ENCODE data around the gene IRF4.

Gene IRF4

GRCh38 chr6:353642-354614, 37.6 kb upstream of the IRF4 start:
- DNase-seq (ENCODE audit: low spot score) = no peak

DNA sequence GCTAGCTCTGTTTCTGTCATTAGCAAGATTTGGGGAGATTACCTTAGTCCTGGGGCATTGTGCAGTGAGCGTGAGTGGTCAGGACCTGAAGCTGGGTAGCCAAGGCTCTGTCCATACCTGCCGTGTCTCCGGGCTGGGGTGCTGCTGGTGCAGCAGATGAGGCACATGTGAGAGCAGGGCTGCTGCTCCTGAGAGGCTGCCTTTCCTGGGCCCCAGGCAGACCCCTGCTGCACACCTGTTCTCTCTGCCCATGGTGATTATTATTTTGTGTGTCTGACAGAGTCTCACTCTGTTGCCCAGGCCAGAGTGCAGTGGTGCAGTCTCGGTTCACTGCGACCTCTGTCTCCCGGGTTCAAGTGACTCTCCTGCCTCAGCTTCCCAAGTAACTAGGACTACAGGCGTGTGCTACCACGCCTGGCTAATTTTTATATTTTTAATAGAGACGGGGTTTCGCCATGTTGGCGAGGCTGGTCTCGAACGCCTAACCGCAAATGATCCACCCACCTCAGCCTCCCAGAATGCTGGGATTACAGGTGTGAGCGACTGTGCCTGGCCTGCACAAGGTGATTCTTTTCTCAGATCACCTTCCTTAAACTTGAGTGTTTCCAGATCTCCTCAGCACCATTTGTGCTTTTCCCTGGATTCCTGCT, 36.8 kb upstream of the IRF4 start:
- DNase-seq (ENCODE audit: low spot score) = no peak

- DNase-seq (ENCODE audit: low spot score) = no peak
Measured at GRCh38 chr6:355373-356208, 36.0 kb upstream of the IRF4 start.

GRCh38 chr6:356828-357251, 34.7 kb upstream of the IRF4 start:
- DNase-seq (ENCODE audit: low spot score) = no peak

- no peak for DNase-seq (ENCODE audit: low spot score)
Measured at GRCh38 chr6:357261-357790, 34.2 kb upstream of the IRF4 start.

DNA sequence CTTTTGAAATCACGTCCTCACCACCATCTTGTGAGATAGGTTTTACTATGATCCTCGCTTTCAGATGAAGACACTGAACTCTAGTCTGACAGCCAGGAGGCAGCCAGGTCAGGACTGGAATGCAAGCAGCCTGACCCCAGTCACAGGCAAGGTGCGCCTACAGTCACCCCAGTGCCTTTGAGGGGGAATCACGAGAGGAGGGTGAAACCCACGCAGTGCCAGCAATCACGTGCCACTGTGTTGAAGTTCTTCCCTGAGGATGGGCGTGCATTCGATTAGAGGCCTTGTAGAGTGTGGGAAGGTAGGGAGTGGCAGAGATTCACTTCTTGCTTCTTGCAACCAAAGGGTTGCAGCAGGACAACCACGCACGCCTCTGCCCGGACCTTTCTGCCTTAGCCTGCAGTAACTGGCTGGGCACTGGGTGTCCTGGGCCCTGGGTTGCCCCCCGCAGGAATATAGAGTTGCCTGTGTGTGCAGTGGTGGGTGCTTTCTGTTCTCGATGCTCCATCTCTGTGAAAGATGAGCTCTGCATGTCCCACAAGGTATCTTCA, 33.7 kb upstream of the IRF4 start:
- DNase-seq (ENCODE audit: low spot score) = no peak

DNA sequence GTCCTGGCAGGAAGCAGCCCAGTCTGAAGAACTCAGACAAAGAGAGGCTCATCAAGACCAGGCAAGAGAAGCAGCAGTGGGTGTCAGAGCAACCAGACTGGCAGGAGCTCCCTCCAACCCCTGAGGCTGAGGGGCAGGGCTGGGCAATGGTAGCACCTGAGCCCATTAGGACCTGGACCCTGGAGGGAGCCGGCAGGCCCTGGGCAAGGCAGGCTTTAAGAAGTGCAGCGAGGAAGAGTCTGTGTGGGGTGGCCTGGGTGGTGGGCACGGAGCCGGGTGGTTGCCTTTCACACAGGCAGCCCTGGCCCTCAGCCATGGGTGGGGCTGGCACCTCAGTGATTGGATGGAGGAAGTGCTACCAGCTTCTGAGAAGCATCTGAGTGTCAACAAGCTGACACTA, 33.1 kb upstream of the IRF4 start:
- no peak for DNase-seq (ENCODE audit: low spot score)

DNA sequence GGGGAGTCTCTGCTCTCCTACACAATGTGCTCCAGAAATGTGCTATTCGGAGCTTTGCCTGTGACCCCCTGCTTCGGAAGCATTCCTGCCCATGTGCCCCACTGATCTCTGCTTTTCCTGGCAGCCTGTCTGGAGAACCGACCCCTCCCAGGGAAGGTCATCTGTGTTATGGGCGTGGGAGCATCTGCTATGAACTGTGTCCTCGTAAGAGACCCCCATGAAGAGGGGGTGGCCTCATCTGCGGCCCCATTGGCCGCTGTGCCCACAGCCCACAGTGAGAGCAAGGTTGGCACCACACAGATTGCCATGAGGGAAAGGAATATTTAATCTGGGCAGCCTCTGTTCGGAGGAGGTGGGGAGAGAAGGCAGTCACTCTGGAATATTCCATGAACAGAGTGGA, 32.7 kb upstream of the IRF4 start:
- DNase-seq (ENCODE audit: low spot score) = no peak

- DNase-seq (ENCODE audit: low spot score) = no peak
Measured at GRCh38 chr6:359261-360035, 32.1 kb upstream of the IRF4 start.

GRCh38 chr6:360349-360748, 31.2 kb upstream of the IRF4 start:
- no peak for DNase-seq (ENCODE audit: low spot score)

GRCh38 chr6:360764-361373, 30.7 kb upstream of the IRF4 start:
- DNase-seq (ENCODE audit: low spot score) = no peak

DNA sequence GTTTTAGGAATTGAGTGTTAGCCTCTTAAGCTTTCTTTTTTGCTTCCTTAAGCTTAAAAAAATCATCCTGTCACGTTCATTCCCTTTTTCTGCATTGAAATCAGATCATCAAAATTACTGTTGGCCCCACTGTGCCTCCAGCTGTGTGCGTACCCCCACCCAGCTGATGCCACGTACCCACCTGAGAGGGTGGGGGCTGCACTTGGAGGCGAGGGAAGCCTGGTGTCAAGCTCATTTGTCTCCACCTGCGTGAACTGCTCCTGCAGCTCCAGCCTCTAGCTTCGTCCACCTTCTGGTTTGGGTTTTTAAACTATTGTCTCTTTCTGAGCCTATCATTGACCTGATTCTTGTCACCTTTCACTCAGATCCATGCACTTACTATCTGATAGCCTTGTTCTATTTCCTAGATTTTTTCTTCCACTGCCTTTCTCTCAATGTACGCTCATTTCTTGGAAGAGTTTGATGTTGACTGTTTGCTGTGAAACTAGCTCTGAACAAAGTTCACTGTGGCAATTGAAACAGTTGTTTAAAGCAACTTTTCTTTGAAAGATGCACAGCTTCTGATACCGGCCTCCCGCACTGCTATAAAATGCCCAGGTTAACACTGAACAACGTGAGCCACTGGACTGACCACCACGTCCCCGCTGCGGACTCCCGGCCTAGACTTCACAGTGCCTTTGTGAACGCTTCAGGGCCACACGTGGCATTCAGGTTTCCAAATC, 30.0 kb upstream of the IRF4 start:
- DNase-seq (ENCODE audit: low spot score) = no peak

DNA sequence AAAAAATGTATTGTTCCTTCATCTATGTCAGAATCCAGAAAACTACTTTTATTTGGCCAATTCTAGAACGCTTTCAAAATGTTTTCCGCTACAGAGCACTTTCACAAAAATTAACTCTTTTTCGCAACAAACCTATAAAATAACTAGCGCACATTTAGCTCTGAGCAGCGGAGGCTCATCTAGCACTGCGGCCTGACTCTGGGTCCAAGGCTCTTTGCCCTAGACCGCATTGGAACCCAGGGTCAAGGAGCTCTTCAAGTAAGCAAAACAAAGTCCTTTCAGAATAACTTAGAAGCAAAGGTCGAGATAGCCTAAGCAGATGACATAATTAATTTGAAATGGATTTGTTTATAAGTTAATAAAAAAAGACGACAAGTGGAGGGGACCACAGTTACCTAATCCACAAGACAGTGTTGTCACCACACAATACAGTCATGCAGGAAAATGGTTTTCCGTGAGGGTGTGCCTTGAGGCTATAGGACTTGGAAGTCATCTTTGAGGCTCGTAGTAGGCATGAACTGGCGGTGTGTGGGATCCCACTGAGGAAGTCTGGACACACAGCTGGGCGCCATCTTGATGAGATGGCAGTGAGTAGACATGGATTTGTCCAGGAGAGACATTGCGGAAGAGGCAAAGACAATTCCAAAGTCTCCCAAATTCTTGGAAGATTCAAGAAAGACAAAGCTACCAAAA, 29.2 kb upstream of the IRF4 start:
- no peak for DNase-seq (ENCODE audit: low spot score)

- DNase-seq (ENCODE audit: low spot score) = no peak
Measured at GRCh38 chr6:362924-363249, 28.7 kb upstream of the IRF4 start.

- DNase-seq (ENCODE audit: low spot score) = no peak
Measured at GRCh38 chr6:363291-363690, 28.3 kb upstream of the IRF4 start.

DNA sequence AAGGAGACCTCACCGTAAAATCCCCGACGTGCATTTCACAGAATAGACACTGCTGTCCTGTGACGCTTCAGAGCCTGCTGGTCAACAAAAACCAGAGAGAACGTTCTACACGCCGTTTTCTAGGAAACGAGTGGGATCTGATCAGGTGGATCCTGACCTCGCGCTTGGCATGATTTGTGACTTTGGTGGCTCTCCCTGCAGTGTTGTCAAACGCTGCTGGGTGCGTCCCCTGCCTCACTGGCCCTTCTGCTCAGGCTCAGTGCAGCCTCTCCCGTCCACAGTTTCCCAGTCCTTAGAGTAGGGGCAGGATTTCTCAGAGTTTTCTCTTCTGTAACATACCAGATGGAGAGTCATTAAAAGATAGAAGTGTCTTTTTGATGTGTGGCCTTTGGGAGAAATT, 27.6 kb upstream of the IRF4 start:
- DNase-seq (ENCODE audit: low spot score) = no peak

DNA sequence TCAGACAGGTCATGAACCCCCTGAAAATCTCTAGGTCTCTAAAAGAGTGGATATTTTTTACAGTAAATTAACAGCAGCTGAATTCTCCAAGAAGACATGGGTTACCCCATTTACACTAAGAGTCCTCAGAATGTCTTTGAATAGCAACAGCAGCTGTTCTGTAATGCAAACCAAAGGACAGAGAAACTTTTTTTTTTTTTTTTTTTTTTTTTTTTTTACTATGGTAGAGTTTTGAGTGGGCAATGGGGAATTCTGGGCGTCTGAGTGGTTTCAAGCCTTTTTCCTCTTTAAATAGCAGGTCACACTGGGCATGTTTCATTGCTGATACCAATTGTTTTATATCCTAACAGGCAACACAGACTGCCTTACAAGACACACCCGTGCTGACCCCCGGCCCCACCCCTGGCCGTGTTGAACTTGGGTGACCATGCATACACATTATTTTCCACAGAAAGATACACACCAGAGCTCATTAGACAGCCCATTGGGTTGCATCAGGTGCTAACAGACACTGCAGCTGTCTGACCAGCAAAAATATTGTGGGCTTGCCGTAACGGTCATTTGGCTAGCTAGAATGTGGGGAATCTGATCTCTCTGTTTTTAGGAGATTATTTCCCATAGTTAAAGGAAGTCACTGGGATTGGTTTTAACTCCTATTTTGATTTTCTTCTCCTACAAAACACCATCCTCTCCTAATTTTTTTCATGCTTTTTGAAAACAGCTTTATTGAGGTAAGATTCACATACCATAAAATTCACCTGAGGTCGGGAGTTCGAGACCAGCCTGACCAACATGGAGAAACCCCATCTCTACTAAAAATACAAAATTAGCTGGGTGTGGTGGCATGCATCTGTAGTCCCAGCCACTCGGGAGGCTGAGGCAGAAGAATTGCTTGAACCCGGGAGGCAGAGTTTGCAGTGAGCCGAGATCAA, 26.7 kb upstream of the IRF4 start:
- DNase-seq (ENCODE audit: low spot score) = no peak

GRCh38 chr6:365835-366234, 25.7 kb upstream of the IRF4 start:
- DNase-seq (ENCODE audit: low spot score) = no peak

All from ecto neural progenitor cell (in vitro differentiated cells).